Activated CD4-positive, alpha-beta T cell treated with anti-CD3 and anti-CD28 coated beads, Interleukin-2, amount 10 ng/mL, durations not matched to agents 7 days and 5 days (primary cell): ENCODE measurements around the gene UMPS. TPM values are rescaled to one million over a fixed set of nuclear protein-coding genes. Genes with fewer than 3 reads are reported as not detected.

Source experiments
- CTCF ChIA-PET: fragments of 350-600 bp; sonication (Branson Sonifier 250); formaldehyde crosslinking; loops from one replicate; lab custom pipeline; 2021; ENCODE audit warnings: antibody characterized with exemption; lab: Charles Lee
- POLR2A ChIA-PET: fragments of 350-600 bp; sonication (Branson Sonifier 250); formaldehyde crosslinking; loops from one replicate; lab custom pipeline; 2021; ENCODE audit warnings: antibody characterized with exemption; lab: Charles Lee
- DNase-seq: peaks from one replicate; pipeline ENCODE4 v3.0.0-alpha.2; 2020
- H3K27ac Mint-ChIP-seq: one replicate; pipeline ENCODE4 v1.8.0; 2021; ENCODE audit warnings: mild to moderate bottlenecking, moderate library complexity, mixed read lengths
- H3K27me3 Mint-ChIP-seq: one replicate; pipeline ENCODE4 v1.8.0; 2021; ENCODE audit warnings: mixed read lengths
- H3K36me3 Mint-ChIP-seq: one replicate; pipeline ENCODE4 v1.8.0; 2021; ENCODE audit warnings: low read depth, mixed read lengths
- H3K4me1 Mint-ChIP-seq: one replicate; pipeline ENCODE4 v1.8.0; 2021; ENCODE audit warnings: mixed read lengths
- H3K4me3 Mint-ChIP-seq: one replicate; pipeline ENCODE4 v1.8.0; 2021; ENCODE audit warnings: mild to moderate bottlenecking, moderate library complexity, mixed read lengths
- H3K9me3 Mint-ChIP-seq: one replicate; pipeline ENCODE4 v1.8.0; 2021; ENCODE audit warnings: mixed read lengths
- total RNA-seq, 2 experiments: library from RNA; stranded (reverse); gene quantifications; one replicate each; pipeline ENCODE4 v1.2.3, GENCODE V29; 2021

UMPS gene
- total RNA-seq, 2 experiments from 2014 or later: 26.9 to 27.8 TPM

DNA sequence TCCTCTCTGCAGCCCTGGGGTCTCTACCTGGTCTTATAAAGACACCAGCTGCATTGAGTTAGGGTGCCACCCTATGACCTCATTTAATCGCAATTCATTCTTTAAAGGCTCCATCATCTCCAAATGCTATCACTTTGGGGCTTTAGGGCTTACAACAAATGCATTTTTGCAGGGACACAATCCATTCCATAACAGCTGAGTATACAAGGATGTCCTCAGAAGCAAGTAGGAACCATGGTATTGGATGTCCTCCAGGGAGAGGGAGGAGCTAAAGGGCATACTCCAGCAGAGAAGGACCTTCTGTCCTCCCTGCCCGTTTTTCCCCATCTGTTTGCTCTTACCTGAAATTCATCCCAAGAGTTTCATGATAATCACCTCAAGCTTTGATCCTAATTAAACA lies 30.3 kb downstream of the UMPS start:
- no peak for DNase-seq
- ChIA-PET CTCF (interaction anchor here (0.6 to 4.4 kb wide), 32 partner anchors 9 to 1471 kb away, joined by 3 to 40 read pairs (median 4); partner anchors contain the start of genes ITGB5 and UMPS), POLR2A (interaction anchor here (0.8 kb wide), 1 partner anchor 23 kb away, joined by 3 read pairs; no protein-coding TSS in a partner anchor)
- no peaks in the 10 kb centered on the region for H3K9me3 Mint-ChIP-seq
- no peak overlapping the region for H3K27ac Mint-ChIP-seq
- H3K36me3 Mint-ChIP-seq: no peaks in the 10 kb centered on the region
- no peaks in the 10 kb centered on the region for H3K27me3 Mint-ChIP-seq
- H3K4me3 Mint-ChIP-seq: no peak overlapping the region
- H3K4me1 Mint-ChIP-seq: peaks cover 7% of the 10 kb centered on the region

DNA sequence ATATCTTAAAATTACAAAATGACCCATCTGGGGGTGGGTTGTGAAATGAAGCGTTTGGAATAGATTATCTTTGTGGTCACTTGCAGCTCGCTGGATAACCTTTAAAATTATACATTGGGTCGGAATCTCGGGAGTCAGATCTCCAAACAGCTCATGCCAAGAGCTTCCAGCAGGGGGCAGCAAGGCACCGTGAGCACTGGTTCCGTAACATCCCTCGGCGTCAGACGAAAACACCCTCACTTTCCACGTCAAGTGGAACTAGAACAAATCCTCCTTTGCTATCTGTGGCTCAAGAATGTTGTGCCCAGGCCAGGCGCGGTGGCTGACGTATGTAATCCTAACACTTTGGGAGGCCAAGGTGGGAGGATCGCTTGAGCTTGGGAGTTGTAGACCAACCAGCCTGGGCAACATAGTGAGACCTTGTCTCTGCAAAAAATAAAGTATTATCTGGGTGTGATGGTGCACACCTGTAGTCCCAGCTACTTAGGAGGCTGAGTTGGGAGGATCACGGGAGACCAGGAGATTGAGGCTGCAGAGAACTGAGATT lies 31.1 kb downstream of the UMPS start:
- Mint-ChIP-seq H3K4me1 (peaks cover 7% of the 10 kb centered on the region), H3K27me3 (no peaks in the 10 kb centered on the region), H3K4me3 (peak overlapping the region; percentile 14), H3K36me3 (no peaks in the 10 kb centered on the region), H3K27ac (no peak overlapping the region), H3K9me3 (no peaks in the 10 kb centered on the region)
- POLR2A ChIA-PET: interaction anchor here (0.8 kb wide), 1 partner anchor 22 kb away, joined by 3 read pairs; no protein-coding TSS in a partner anchor
- peak; percentile 82 for DNase-seq
- CTCF ChIA-PET: interaction anchor here (0.6 to 4.4 kb wide), 32 partner anchors 8 to 1895 kb away, joined by 3 to 40 read pairs (median 4); partner anchors contain the start of genes ITGB5 and UMPS

GRCh38 chr3:124761935-124762660 lies 31.8 kb downstream of the UMPS start:
- Mint-ChIP-seq H3K27ac (no peak overlapping the region), H3K4me3 (no peak overlapping the region), H3K27me3 (no peaks in the 10 kb centered on the region), H3K9me3 (no peaks in the 10 kb centered on the region), H3K36me3 (no peaks in the 10 kb centered on the region), H3K4me1 (peaks cover 7% of the 10 kb centered on the region)
- DNase-seq: no peak
- ChIA-PET POLR2A (no interaction called here), CTCF (interaction anchor here (0.6 to 4.4 kb wide), 18 partner anchors 9 to 656 kb away, joined by 3 to 40 read pairs (median 4); partner anchors contain the start of gene ITGB5)

GRCh38 chr3:124762661-124763011 lies 32.4 kb downstream of the UMPS start:
- no peak overlapping the region for H3K27ac Mint-ChIP-seq
- peaks cover 7% of the 10 kb centered on the region for H3K4me1 Mint-ChIP-seq
- H3K4me3 Mint-ChIP-seq: no peak overlapping the region
- H3K27me3 Mint-ChIP-seq: no peaks in the 10 kb centered on the region
- ChIA-PET POLR2A (no interaction called here), CTCF (interaction anchor here (1.3 kb wide), 1 partner anchor 23 kb away, joined by 4 read pairs; no protein-coding TSS in a partner anchor)
- no peaks in the 10 kb centered on the region for H3K36me3 Mint-ChIP-seq
- no peaks in the 10 kb centered on the region for H3K9me3 Mint-ChIP-seq
- DNase-seq: no peak

- no peak for DNase-seq
- Mint-ChIP-seq H3K9me3 (no peaks in the 10 kb centered on the region), H3K27ac (no peak overlapping the region), H3K4me3 (no peak overlapping the region), H3K36me3 (no peaks in the 10 kb centered on the region), H3K4me1 (peaks cover 7% of the 10 kb centered on the region), H3K27me3 (no peaks in the 10 kb centered on the region)
- ChIA-PET CTCF (interaction anchor here (1.3 to 1.4 kb wide), 2 partner anchors 23 to 24 kb away, joined by 3 to 4 read pairs; no protein-coding TSS in a partner anchor), POLR2A (no interaction called here)
Observed at GRCh38 chr3:124763206-124763605, 33.0 kb downstream of the UMPS start.

DNA sequence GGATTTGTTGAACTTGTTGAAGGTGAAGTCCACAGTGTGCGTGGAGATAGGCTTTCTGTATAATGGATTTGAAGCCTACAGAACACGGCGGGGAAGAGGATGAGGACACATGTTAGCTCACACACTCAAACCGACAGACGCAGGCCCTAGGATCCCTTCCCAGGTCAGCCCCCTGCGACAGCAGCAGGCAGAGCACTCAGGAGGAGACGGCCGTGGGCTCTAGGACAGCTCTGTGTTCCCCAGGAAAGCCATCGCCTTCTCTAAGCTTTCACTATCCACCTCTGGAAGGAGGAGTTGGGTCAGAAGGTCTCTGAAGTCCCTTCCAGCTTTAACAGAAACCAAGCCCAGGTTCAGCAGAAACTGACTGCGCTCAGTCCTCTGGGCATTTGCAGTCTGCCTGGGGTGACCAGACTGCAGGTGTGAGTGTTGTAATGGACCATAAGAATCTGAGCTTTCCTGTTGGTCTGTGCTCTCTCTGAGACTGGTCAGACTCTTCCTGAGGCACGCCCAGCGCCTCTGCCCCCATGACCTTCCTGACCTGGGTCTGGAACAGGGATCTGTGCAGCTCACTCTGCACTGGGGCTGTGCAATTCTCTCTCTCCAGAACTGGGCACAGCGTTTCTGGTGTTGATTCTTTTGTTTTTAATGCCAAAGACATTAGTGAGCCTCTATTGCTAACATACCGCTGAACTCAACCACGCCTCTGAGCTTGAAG lies 33.5 kb downstream of the UMPS start:
- H3K36me3 Mint-ChIP-seq: no peaks in the 10 kb centered on the region
- ChIA-PET CTCF (interaction anchor here (1.3 to 4.5 kb wide), 3 partner anchors 24 to 138 kb away, joined by 3 to 19 read pairs (median 4); no protein-coding TSS in a partner anchor), POLR2A (no interaction called here)
- H3K4me1 Mint-ChIP-seq: peaks cover 7% of the 10 kb centered on the region
- H3K27ac Mint-ChIP-seq: no peak overlapping the region
- no peak for DNase-seq
- H3K9me3 Mint-ChIP-seq: no peaks in the 10 kb centered on the region
- H3K27me3 Mint-ChIP-seq: no peaks in the 10 kb centered on the region
- no peak overlapping the region for H3K4me3 Mint-ChIP-seq

- no peak for DNase-seq
- H3K27ac Mint-ChIP-seq: no peak overlapping the region
Observed at GRCh38 chr3:124764746-124765145, 34.5 kb downstream of the UMPS start.

GRCh38 chr3:124765197-124765840 lies 35.1 kb downstream of the UMPS start:
- Mint-ChIP-seq H3K4me3 (no peak overlapping the region), H3K27ac (no peak overlapping the region), H3K4me1 (peaks cover 7% of the 10 kb centered on the region), H3K27me3 (no peaks in the 10 kb centered on the region), H3K9me3 (no peaks in the 10 kb centered on the region), H3K36me3 (no peaks in the 10 kb centered on the region)
- ChIA-PET POLR2A (no interaction called here), CTCF (interaction anchor here (4.5 kb wide), 1 partner anchor 136 kb away, joined by 19 read pairs; no protein-coding TSS in a partner anchor)
- DNase-seq: no peak

More at GRCh38 chr3:124764746-124765145, 34.5 kb downstream of the UMPS start:
- Mint-ChIP-seq H3K27me3 (no peaks in the 10 kb centered on the region), H3K9me3 (no peaks in the 10 kb centered on the region), H3K4me1 (peaks cover 7% of the 10 kb centered on the region), H3K36me3 (no peaks in the 10 kb centered on the region), H3K4me3 (no peak overlapping the region)
- ChIA-PET POLR2A (no interaction called here), CTCF (interaction anchor here (1.4 to 4.5 kb wide), 2 partner anchors 23 to 137 kb away, joined by 3 to 19 read pairs; no protein-coding TSS in a partner anchor)

GRCh38 chr3:124766113-124767095 lies 36.2 kb downstream of the UMPS start:
- Mint-ChIP-seq H3K27ac (no peak overlapping the region), H3K27me3 (peaks cover 6% of the 10 kb centered on the region), H3K4me1 (peaks cover 4% of the 10 kb centered on the region), H3K4me3 (no peak overlapping the region), H3K9me3 (no peaks in the 10 kb centered on the region), H3K36me3 (no peaks in the 10 kb centered on the region)
- ChIA-PET POLR2A (no interaction called here), CTCF (interaction anchor here (0.6 to 4.5 kb wide), 3 partner anchors 12 to 902 kb away, joined by 3 to 19 read pairs (median 4); no protein-coding TSS in a partner anchor)
- DNase-seq: no peak

GRCh38 chr3:124767264-124767663 lies 37.0 kb downstream of the UMPS start:
- DNase-seq: no peak
- Mint-ChIP-seq H3K27ac (no peak overlapping the region), H3K9me3 (no peaks in the 10 kb centered on the region), H3K36me3 (no peaks in the 10 kb centered on the region), H3K4me3 (no peak overlapping the region), H3K27me3 (peaks cover 12% of the 10 kb centered on the region), H3K4me1 (no peaks in the 10 kb centered on the region)
- ChIA-PET POLR2A (no interaction called here), CTCF (interaction anchor here (0.6 to 4.5 kb wide), 4 partner anchors 12 to 901 kb away, joined by 3 to 19 read pairs (median 4); no protein-coding TSS in a partner anchor)

DNA sequence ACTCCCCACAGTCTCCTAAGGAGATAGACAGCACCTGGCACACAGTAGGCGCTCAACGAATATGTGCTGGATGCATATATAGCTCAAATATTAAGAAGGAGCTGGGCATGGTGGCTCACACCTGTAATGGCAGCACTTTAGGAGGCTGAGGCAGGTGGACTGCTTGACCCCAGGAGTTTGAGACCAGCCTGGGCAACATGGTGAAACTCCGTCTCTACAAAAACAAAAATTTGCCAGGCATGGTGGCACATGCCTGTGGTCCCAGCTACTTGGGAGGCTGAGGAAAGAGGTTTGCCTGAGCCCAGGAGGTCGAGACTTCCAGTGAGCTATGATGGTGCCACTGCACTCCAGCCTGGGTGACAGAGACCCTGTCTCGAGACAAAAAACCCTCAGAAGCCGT lies 37.4 kb downstream of the UMPS start:
- ChIA-PET CTCF (interaction anchor here (0.8 to 4.5 kb wide), 3 partner anchors 20 to 134 kb away, joined by 3 to 19 read pairs (median 4); no protein-coding TSS in a partner anchor), POLR2A (no interaction called here)
- Mint-ChIP-seq H3K27me3 (peaks cover 15% of the 10 kb centered on the region), H3K9me3 (no peaks in the 10 kb centered on the region), H3K4me1 (no peaks in the 10 kb centered on the region), H3K4me3 (no peak overlapping the region), H3K27ac (no peak overlapping the region), H3K36me3 (no peaks in the 10 kb centered on the region)
- no peak for DNase-seq
